ENCODE data around the gene UTS2R. TPM values are rescaled to one million over a fixed set of nuclear protein-coding genes. Genes with fewer than 3 reads are reported as not detected.
"Not testable (repeated sequence)": the region's sequence is repeated elsewhere in the genome, so short reads cannot be mapped to it uniquely, and the experiment has no call there.

UTS2R gene
- total RNA-seq, 6 donors from 2014 or later: 0.39 TPM; not detected in 5

DNA sequence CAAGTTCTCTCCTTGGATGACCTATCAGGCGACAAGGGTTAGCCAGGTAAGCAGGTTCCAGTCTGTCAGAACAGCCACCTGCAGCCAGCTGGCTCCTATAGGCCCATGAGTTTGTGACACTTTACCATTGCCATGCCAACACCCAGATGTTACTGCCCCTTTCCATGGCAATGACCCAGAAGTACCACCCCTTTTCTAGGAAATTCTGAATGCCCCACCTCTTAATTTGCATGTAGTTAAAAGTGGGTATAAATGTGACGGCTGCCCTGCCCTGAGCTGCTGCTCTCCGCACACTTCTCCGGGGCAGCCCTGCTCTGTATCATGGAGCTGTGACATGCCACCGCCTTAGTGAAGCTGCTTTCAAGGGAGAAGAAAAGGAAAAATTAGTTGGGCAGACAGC is 28.0 kb upstream of the UTS2R start:
- Histone ChIP-seq H3K4me1 (peaks cover 6 to 11% (median 10%) of the 10 kb centered on the region in 4 donors), H3K4me3 (no peak overlapping the region), H3K9me3 (no peaks in the 10 kb centered on the region), H3K36me3 (no peaks in the 10 kb centered on the region), H3K27me3 (no peaks in the 10 kb centered on the region), H3K27ac (no peak overlapping the region)
- ATAC-seq (ENCODE audit: low FRiP score in 2 of 2) (no peak), DNase-seq (no peak)
- TF ChIP-seq POLR2A (IDR thresholded peaks at IDR 0.05) (no peak), EP300 (IDR thresholded peaks at IDR 0.05) (no peak), POLR2AphosphoS5 (IDR thresholded peaks at IDR 0.05) (no peak)
- TF ChIP-seq, protein P1, sequence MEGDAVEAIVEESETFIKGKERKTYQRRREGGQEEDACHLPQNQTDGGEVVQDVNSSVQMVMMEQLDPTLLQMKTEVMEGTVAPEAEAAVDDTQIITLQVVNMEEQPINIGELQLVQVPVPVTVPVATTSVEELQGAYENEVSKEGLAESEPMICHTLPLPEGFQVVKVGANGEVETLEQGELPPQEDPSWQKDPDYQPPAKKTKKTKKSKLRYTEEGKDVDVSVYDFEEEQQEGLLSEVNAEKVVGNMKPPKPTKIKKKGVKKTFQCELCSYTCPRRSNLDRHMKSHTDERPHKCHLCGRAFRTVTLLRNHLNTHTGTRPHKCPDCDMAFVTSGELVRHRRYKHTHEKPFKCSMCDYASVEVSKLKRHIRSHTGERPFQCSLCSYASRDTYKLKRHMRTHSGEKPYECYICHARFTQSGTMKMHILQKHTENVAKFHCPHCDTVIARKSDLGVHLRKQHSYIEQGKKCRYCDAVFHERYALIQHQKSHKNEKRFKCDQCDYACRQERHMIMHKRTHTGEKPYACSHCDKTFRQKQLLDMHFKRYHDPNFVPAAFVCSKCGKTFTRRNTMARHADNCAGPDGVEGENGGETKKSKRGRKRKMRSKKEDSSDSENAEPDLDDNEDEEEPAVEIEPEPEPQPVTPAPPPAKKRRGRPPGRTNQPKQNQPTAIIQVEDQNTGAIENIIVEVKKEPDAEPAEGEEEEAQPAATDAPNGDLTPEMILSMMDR (IDR thresholded peaks at IDR 0.05): no peak
- 91 to 93% methylated on average over 5 of the region's 5 CpGs for WGBS, 2 donors

DNA sequence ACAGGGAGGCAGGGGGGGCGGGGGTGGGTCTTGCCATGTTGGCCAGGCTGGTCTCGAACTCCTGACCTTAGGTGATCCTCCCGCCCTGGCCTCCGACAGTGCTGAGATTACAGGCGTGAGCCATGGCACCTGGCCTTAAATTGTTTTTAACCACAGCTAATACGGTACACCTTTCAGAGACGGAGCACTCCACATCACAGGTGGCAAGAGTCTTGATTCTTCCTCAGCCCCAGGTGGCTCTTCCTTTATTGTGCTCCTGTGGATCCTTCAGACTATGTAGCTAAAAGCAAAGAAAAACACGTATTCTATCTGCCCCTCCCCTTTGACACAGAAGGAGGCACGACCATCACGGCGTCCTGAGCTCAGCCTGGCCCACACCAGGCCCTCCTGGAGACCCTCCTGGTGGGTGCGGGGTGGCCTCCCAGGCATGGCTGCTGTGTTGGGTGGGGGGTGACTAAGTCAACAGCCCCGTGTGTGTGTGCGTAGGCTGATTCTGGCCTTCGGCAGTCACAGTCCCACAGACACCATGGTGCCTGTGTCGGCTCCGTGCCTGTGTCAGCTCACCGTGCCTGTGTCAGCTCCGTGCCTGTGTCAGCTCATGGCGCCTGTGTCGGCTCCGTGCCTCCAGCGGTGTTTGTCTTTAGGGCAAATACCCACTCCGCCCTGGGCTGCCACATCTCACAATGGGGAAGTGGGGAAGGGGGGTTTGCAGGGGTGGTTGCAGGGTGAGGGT is 27.2 kb upstream of the UTS2R start:
- WGBS, 2 donors: 83 to 88% methylated on average over 12 to 22 of the region's 24 CpGs
- H3K27ac ChIP-seq: peak overlapping the region in 1 of 4 donors; percentile 5
- no peak for ATAC-seq (ENCODE audit: low FRiP score in 2 of 2)
- TF ChIP-seq, protein P1 (IDR thresholded peaks at IDR 0.05): no peak
- TF ChIP-seq POLR2A (IDR thresholded peaks at IDR 0.05) (no peak), EP300 (IDR thresholded peaks at IDR 0.05) (no peak), POLR2AphosphoS5 (IDR thresholded peaks at IDR 0.05) (no peak)
- no peak overlapping the region for H3K4me3 ChIP-seq
- H3K36me3 ChIP-seq: no peaks in the 10 kb centered on the region
- H3K4me1 ChIP-seq: peaks cover 3 to 4% (median 4%) of the 10 kb centered on the region in 4 donors
- no peaks in the 10 kb centered on the region for H3K9me3 ChIP-seq
- no peaks in the 10 kb centered on the region for H3K27me3 ChIP-seq
- DNase-seq: peak in 1 of 2 donors; percentile 65

DNA sequence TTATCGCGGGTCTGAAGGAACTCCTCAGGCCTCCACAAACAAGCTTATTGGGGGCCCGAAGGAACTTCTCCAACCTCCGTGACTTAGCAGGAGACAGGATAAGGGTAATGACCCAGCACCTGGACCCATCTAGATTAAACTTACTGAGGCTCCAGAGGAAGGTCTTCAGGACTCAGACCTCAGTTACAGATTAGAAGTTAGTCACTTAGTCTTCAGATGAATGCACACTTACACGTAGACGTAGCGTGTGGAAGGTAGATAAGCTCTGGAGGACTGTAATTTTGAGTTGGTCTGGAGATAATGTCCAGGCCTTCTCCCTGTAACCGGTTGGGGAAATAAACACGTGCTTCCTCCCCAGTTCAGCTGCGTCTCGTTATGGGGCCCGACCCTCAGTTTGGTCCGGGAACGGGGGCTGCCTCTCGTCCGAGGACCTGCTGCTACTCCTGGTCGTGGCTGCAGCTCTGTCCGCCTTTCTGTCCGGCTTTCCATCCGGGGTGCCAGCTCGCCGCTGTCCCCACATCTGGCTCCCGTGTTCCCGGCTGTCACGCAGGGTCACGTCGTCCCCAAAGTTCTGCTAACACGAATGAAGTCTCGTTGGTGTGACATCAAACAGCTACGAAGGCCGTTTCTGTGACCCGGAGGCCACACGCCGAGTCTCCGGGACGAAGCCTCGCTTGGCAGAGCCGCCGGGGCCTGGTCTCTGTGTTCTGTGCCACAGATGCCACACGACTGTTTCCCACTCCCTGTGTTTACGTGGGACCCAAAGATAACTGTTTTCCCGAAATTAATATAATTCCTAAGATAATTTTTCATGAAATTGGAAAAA is 26.2 kb upstream of the UTS2R start:
- DNase-seq (peak in 1 of 2 donors; percentile 72), ATAC-seq (ENCODE audit: low FRiP score in 2 of 2) (no peak)
- Histone ChIP-seq H3K9me3 (no peaks in the 10 kb centered on the region), H3K4me1 (no peaks in the 10 kb centered on the region), H3K27ac (no peak overlapping the region), H3K36me3 (no peaks in the 10 kb centered on the region), H3K4me3 (no peak overlapping the region), H3K27me3 (no peaks in the 10 kb centered on the region)
- 79 to 88% methylated on average over 23 to 42 of the region's 42 CpGs for WGBS, 2 donors
- TF ChIP-seq, protein P1 (IDR thresholded peaks at IDR 0.05): no peak
- TF ChIP-seq EP300 (IDR thresholded peaks at IDR 0.05) (no peak), POLR2AphosphoS5 (IDR thresholded peaks at IDR 0.05) (no peak)

DNA sequence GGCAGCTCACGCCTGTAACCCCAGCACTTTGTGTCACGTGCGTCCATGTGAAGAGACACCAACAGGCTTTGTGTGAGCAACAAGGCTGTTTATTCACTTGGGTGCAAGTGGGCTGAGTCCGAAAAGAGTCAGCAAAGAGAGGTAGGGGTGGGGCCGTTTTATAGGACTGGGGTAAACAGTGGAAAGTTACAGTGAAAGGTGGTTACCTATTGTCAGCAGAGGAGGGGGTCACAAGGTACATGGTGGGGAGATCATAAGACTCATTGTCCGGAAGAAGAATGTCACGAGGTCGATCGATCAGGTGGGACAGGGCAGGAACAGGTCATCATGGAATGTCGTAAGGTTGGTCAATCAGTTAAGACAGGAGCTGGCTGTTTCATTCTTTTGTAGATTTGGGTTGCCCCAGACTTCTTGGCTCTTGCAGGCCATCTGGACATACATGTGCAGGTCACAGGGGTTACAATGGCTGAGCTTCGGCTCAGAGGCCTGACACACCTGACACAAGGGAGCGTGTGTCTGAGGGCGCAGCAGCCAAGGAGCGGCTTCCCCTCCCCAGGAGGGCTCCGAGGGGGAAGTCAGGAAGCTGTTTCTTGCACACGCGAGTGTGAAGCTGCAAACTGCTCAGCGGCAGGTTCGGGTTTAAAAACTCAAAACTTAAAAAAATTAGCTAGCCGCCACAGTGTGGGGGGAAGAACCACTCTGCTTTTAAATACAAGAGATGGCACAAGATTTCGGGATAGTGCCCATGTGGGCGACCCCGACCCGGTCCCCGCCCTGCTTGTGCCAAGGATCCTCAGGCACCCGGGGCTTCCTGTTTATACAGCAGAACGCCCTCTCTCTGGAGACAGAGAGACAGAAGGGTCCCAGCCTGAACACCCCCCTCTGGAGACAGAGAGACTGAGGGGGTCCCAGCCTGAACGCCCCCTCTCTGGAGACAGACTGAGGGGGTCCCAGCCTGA is 24.9 kb upstream of the UTS2R start:
- Histone ChIP-seq H3K27ac (no peak overlapping the region), H3K36me3 (no peaks in the 10 kb centered on the region), H3K9me3 (no peaks in the 10 kb centered on the region), H3K4me3 (no peak overlapping the region), H3K4me1 (peaks cover 0 to 3% (median 0%) of the 10 kb centered on the region in 4 donors), H3K27me3 (no peaks in the 10 kb centered on the region)
- TF ChIP-seq POLR2A (IDR thresholded peaks at IDR 0.05): no peak
- TF ChIP-seq, protein P1 (IDR thresholded peaks at IDR 0.05): no peak
- no peak for TF ChIP-seq POLR2AphosphoS5 (IDR thresholded peaks at IDR 0.05)
- no peak for TF ChIP-seq EP300 (IDR thresholded peaks at IDR 0.05)
- DNase-seq (no peak), ATAC-seq (ENCODE audit: low FRiP score in 2 of 2) (no peak)
- WGBS, 2 donors: 49% methylated on average over 26 to 28 of the region's 28 CpGs

DNA sequence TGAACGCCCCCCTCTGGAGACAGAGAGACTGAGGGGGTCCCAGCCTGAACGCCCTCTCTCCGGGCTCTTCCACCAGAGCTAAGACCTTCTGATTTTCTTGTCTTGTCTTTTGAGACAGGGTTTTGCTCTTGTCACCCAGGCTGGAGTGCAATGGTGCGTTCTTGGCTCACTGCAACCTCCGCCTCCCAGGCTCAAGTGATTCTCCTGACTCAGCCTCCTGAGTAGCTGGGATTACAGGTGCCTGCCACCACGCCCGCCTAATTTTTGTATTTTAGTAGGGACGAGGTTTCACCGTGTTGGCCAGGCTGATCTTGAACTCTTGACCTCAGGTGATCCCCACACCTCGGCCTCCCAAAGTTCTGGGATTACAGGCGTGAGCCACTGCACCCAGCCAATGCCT is 23.6 kb upstream of the UTS2R start:
- not testable (repeated sequence) for H3K36me3 ChIP-seq; H3K27ac ChIP-seq; H3K9me3 ChIP-seq; H3K27me3 ChIP-seq; H3K4me3 ChIP-seq; H3K4me1 ChIP-seq; ATAC-seq (ENCODE audit: low FRiP score in 2 of 2); DNase-seq
- 82 to 90% methylated on average over 11 of the region's 11 CpGs for WGBS, 2 donors

Data from upper lobe of left lung (tissue), 6 donors.